Activated CD4-positive, alpha-beta T cell treated with anti-CD3 and anti-CD28 coated beads, Interleukin-2, amount 50 U/mL, for 4 hours (primary cell): ENCODE measurements around the gene PDIA4.
"Not testable (repeated sequence)": the region's sequence is repeated elsewhere in the genome, so short reads cannot be mapped to it uniquely, and the experiment has no call there.

Experiments used
- DNase-seq, 2 experiments: peaks; one replicate each; pipeline ENCODE4 v3.0.0-alpha.2; 2020

Gene PDIA4

GRCh38 chr7:149001427-149002068, 26.8 kb downstream of the PDIA4 start:
- no peak for DNase-seq

GRCh38 chr7:149000961-149001360, 27.3 kb downstream of the PDIA4 start:
- DNase-seq: no peak

GRCh38 chr7:148999192-148999591, 29.1 kb downstream of the PDIA4 start:
- DNase-seq: no peak

- DNase-seq: no peak
These were observed 30.8 kb downstream of the PDIA4 start for GRCh38 chr7:148997497-148997896.

- no peak for DNase-seq
These were observed 33.7 kb downstream of the PDIA4 start for GRCh38 chr7:148994576-148994975.

- DNase-seq: no peak
These were observed 35.1 kb downstream of the PDIA4 start for GRCh38 chr7:148993193-148993592.

- DNase-seq: no peak
These were observed 36.8 kb downstream of the PDIA4 start for GRCh38 chr7:148991536-148991935.

- no peak for DNase-seq
These were observed 40.4 kb downstream of the PDIA4 start for GRCh38 chr7:148987751-148988512.

GRCh38 chr7:148987010-148987750, 41.1 kb downstream of the PDIA4 start:
- peak; percentile 62 to 69 for DNase-seq

GRCh38 chr7:148986742-148987009, 41.6 kb downstream of the PDIA4 start:
- no peak for DNase-seq

- DNase-seq: peak; percentile 78 to 84
These were observed 44.8 kb downstream of the PDIA4 start for GRCh38 chr7:148983200-148984146.

- DNase-seq: no peak
These were observed 45.6 kb downstream of the PDIA4 start for GRCh38 chr7:148982654-148983199.

- DNase-seq: peak in 1 of 2 experiments; percentile 15
These were observed 48.5 kb downstream of the PDIA4 start for GRCh38 chr7:148979827-148980226.

- not testable (repeated sequence) for DNase-seq
These were observed 49.2 kb downstream of the PDIA4 start for GRCh38 chr7:148979072-148979471.

GRCh38 chr7:148978091-148978490, 50.2 kb downstream of the PDIA4 start:
- DNase-seq: no peak

GRCh38 chr7:148975896-148976295, 52.4 kb downstream of the PDIA4 start:
- no peak for DNase-seq

- no peak for DNase-seq
These were observed 55.0 kb downstream of the PDIA4 start for GRCh38 chr7:148973256-148973655.

GRCh38 chr7:148972375-148972774, 55.9 kb downstream of the PDIA4 start:
- no peak for DNase-seq

- DNase-seq: no peak
These were observed 60.7 kb downstream of the PDIA4 start for GRCh38 chr7:148967602-148968001.

GRCh38 chr7:148967032-148967372, 61.3 kb downstream of the PDIA4 start:
- no peak for DNase-seq

- DNase-seq: no peak
These were observed 63.6 kb downstream of the PDIA4 start for GRCh38 chr7:148964483-148965267.
